ENCODE results near the gene FAM83E. TPM values are rescaled to one million over a fixed set of nuclear protein-coding genes. Genes with fewer than 3 reads are reported as not detected.

FAM83E gene
- total and polyA plus RNA-seq, 2 of the 8 experiments (the other 6 are each of a cell fraction or from before 2014, with no cell fraction given), result 1.8 to 5.3 TPM

- TF ChIP-seq CBX8 (IDR thresholded peaks at IDR 0.05; ENCODE audit: borderline replicate concordance, low read depth, low read length) (no peak), SRF (IDR thresholded peaks at IDR 0.05; ENCODE audit: low read depth, low read length) (no peak)
Measured at GRCh38 chr19:48565090-48565489, 49.8 kb downstream of the FAM83E start (continued).

Other genes with a start within 250 kb of the FAM83E start
- 224 and 225 TPM in 2 replicates for gene KDELR1, start 223.5 kb downstream of the FAM83E start, total RNA-seq (2021; fragmentation: NEBNext Ultra II Directional; extraction: Animal tissue kit (Norgen Biotek cat#: 25700))
- 231 and 249 TPM in 2 replicates for gene KDELR1, start 223.5 kb downstream of the FAM83E start, polyA plus RNA-seq (2011; rRNA removed)
- 11.0 and 12.4 TPM in 2 replicates for gene GRIN2D, start 221.4 kb downstream of the FAM83E start, total RNA-seq (2021; fragmentation: NEBNext Ultra II Directional; extraction: Animal tissue kit (Norgen Biotek cat#: 25700))
- gene GRIN2D, start 221.4 kb downstream of the FAM83E start, polyA plus RNA-seq (2011; rRNA removed), result 2.2 and 4.9 TPM in 2 replicates
- gene GRWD1, start 169.1 kb downstream of the FAM83E start, total RNA-seq (2021; fragmentation: NEBNext Ultra II Directional; extraction: Animal tissue kit (Norgen Biotek cat#: 25700)), result 61.9 and 64.9 TPM in 2 replicates
- gene GRWD1, start 169.1 kb downstream of the FAM83E start, polyA plus RNA-seq (2011; rRNA removed), result 36.9 and 46.4 TPM in 2 replicates
- 0.89 and 1.0 TPM in 2 replicates for gene KCNJ14, start 159.5 kb downstream of the FAM83E start, total RNA-seq (2021; fragmentation: NEBNext Ultra II Directional; extraction: Animal tissue kit (Norgen Biotek cat#: 25700))
- 0.45 and 0.61 TPM in 2 replicates for gene KCNJ14, start 159.5 kb downstream of the FAM83E start, polyA plus RNA-seq (2011; rRNA removed)
- 67.7 and 71.4 TPM in 2 replicates for gene CYTH2, start 145.7 kb downstream of the FAM83E start, total RNA-seq (2021; fragmentation: NEBNext Ultra II Directional; extraction: Animal tissue kit (Norgen Biotek cat#: 25700))
- 43.7 and 62.5 TPM in 2 replicates for gene CYTH2, start 145.7 kb downstream of the FAM83E start, polyA plus RNA-seq (2011; rRNA removed)
- gene LMTK3, start 103.2 kb downstream of the FAM83E start, total RNA-seq (2021; fragmentation: NEBNext Ultra II Directional; extraction: Animal tissue kit (Norgen Biotek cat#: 25700)), result 12.4 and 13.6 TPM in 2 replicates
- gene LMTK3, start 103.2 kb downstream of the FAM83E start, polyA plus RNA-seq (2011; rRNA removed), result 2.7 and 7.3 TPM in 2 replicates
- 0.99 and 1.5 TPM in 2 replicates for gene SULT2B1, start 62.9 kb downstream of the FAM83E start, total RNA-seq (2021; fragmentation: NEBNext Ultra II Directional; extraction: Animal tissue kit (Norgen Biotek cat#: 25700))
- gene SULT2B1, start 62.9 kb downstream of the FAM83E start, polyA plus RNA-seq (2011; rRNA removed), result 2.6 and 3.8 TPM in 2 replicates
- gene SPACA4, start 8.3 kb downstream of the FAM83E start, total RNA-seq (2021; fragmentation: NEBNext Ultra II Directional; extraction: Animal tissue kit (Norgen Biotek cat#: 25700)), result not detected in 2 replicates
- gene SPACA4, start 8.3 kb downstream of the FAM83E start, polyA plus RNA-seq (2011; rRNA removed), result not detected in 2 replicates
- 1,669 and 1,693 TPM in 2 replicates for gene RPL18, start 4.1 kb upstream of the FAM83E start, total RNA-seq (2021; fragmentation: NEBNext Ultra II Directional; extraction: Animal tissue kit (Norgen Biotek cat#: 25700))
- gene RPL18, start 4.1 kb upstream of the FAM83E start, polyA plus RNA-seq (2011; rRNA removed), result 2,789 and 3,426 TPM in 2 replicates
- 60.9 and 61.6 TPM in 2 replicates for gene SPHK2, start 4.4 kb upstream of the FAM83E start, total RNA-seq (2021; fragmentation: NEBNext Ultra II Directional; extraction: Animal tissue kit (Norgen Biotek cat#: 25700))
- gene SPHK2, start 4.4 kb upstream of the FAM83E start, polyA plus RNA-seq (2011; rRNA removed), result 43.9 and 81.8 TPM in 2 replicates
- gene DBP, start 22.3 kb upstream of the FAM83E start, total RNA-seq (2021; fragmentation: NEBNext Ultra II Directional; extraction: Animal tissue kit (Norgen Biotek cat#: 25700)), result 8.3 and 9.9 TPM in 2 replicates
- gene DBP, start 22.3 kb upstream of the FAM83E start, polyA plus RNA-seq (2011; rRNA removed), result 7.5 and 8.2 TPM in 2 replicates
- gene CA11, start 31.1 kb upstream of the FAM83E start, total RNA-seq (2021; fragmentation: NEBNext Ultra II Directional; extraction: Animal tissue kit (Norgen Biotek cat#: 25700)), result 51.7 and 53.0 TPM in 2 replicates
- 71.4 and 78.9 TPM in 2 replicates for gene CA11, start 31.1 kb upstream of the FAM83E start, polyA plus RNA-seq (2011; rRNA removed)
- 0.15 and 0.47 TPM in 2 replicates for gene NTN5, start 57.9 kb upstream of the FAM83E start, total RNA-seq (2021; fragmentation: NEBNext Ultra II Directional; extraction: Animal tissue kit (Norgen Biotek cat#: 25700))
- 0.80 and 0.85 TPM in 2 replicates for gene NTN5, start 57.9 kb upstream of the FAM83E start, polyA plus RNA-seq (2011; rRNA removed)
- gene FUT2, start 80.9 kb upstream of the FAM83E start, total RNA-seq (2021; fragmentation: NEBNext Ultra II Directional; extraction: Animal tissue kit (Norgen Biotek cat#: 25700)), result 5.0 and 7.0 TPM in 2 replicates
- gene FUT2, start 80.9 kb upstream of the FAM83E start, polyA plus RNA-seq (2011; rRNA removed), result 5.6 and 8.2 TPM in 2 replicates
- 2.0 and 2.9 TPM in 2 replicates for gene MAMSTR, start 104.6 kb upstream of the FAM83E start, total RNA-seq (2021; fragmentation: NEBNext Ultra II Directional; extraction: Animal tissue kit (Norgen Biotek cat#: 25700))
- gene MAMSTR, start 104.6 kb upstream of the FAM83E start, polyA plus RNA-seq (2011; rRNA removed), result 2.3 and 2.5 TPM in 2 replicates
- 8.7 and 9.3 TPM in 2 replicates for gene RASIP1, start 125.5 kb upstream of the FAM83E start, total RNA-seq (2021; fragmentation: NEBNext Ultra II Directional; extraction: Animal tissue kit (Norgen Biotek cat#: 25700))
- gene RASIP1, start 125.5 kb upstream of the FAM83E start, polyA plus RNA-seq (2011; rRNA removed), result 11.4 and 16.4 TPM in 2 replicates
- gene IZUMO1, start 131.8 kb upstream of the FAM83E start, total RNA-seq (2021; fragmentation: NEBNext Ultra II Directional; extraction: Animal tissue kit (Norgen Biotek cat#: 25700)), result 1.7 and 1.8 TPM in 2 replicates
- 0.33 and 0.46 TPM in 2 replicates for gene IZUMO1, start 131.8 kb upstream of the FAM83E start, polyA plus RNA-seq (2011; rRNA removed)
- gene FUT1, start 137.6 kb upstream of the FAM83E start, total RNA-seq (2021; fragmentation: NEBNext Ultra II Directional; extraction: Animal tissue kit (Norgen Biotek cat#: 25700)), result 12.2 and 12.9 TPM in 2 replicates
- gene FUT1, start 137.6 kb upstream of the FAM83E start, polyA plus RNA-seq (2011; rRNA removed), result 7.4 and 12.4 TPM in 2 replicates
- gene FGF21, start 140.4 kb upstream of the FAM83E start, total RNA-seq (2021; fragmentation: NEBNext Ultra II Directional; extraction: Animal tissue kit (Norgen Biotek cat#: 25700)), result 0.48 TPM in 1 of 2 replicates, not detected in the other
- 0.80 and 2.2 TPM in 2 replicates for gene FGF21, start 140.4 kb upstream of the FAM83E start, polyA plus RNA-seq (2011; rRNA removed)
- gene BCAT2, start 196.0 kb upstream of the FAM83E start, total RNA-seq (2021; fragmentation: NEBNext Ultra II Directional; extraction: Animal tissue kit (Norgen Biotek cat#: 25700)), result 42.5 and 44.5 TPM in 2 replicates
- gene BCAT2, start 196.0 kb upstream of the FAM83E start, polyA plus RNA-seq (2011; rRNA removed), result 48.7 and 77.3 TPM in 2 replicates
- gene HSD17B14, start 221.4 kb upstream of the FAM83E start, total RNA-seq (2021; fragmentation: NEBNext Ultra II Directional; extraction: Animal tissue kit (Norgen Biotek cat#: 25700)), result 8.4 and 9.7 TPM in 2 replicates
- gene HSD17B14, start 221.4 kb upstream of the FAM83E start, polyA plus RNA-seq (2011; rRNA removed), result 25.5 and 32.7 TPM in 2 replicates